ENCODE measurements around the gene HBEGF.

GRCh38 chr5:140310434-140310833 is 36.0 kb downstream of the HBEGF start:
- TF ChIP-seq EZH2 (IDR thresholded peaks at IDR 0.05; ENCODE audit: insufficient read depth, poor library complexity, severe bottlenecking) (no peak), EZH2phosphoT487 (IDR thresholded peaks at IDR 0.05; ENCODE audit: insufficient read depth, low read depth) (no peak)

Data from GM23248 (cell line).